ENCODE data around the gene PLK1. TPM values are rescaled to one million over a fixed set of nuclear protein-coding genes. Genes with fewer than 3 reads are reported as not detected.

PLK1 gene
- total RNA-seq, 1 donor, result 16.8 TPM

DNA sequence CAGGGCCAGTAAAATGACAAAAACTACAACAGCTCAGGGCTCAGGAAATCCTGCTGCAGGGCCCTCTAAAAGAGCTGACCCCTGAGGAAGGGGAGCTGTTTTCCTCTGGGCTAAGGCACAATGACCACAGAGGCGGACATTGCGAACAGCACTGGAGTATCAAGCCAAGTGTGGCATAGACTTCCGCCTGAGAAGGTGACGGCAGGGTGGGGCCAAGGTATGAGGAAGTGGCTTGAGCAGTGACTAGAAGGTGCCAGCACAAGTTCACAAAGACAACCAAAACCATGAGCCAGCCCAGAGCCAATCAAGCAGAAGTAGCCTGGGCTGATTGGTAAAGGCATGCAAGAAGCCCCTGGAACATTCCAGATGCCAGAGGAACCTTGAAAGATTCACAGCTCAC lies 20.4 kb downstream of the PLK1 start:
- TF ChIP-seq, protein P1, sequence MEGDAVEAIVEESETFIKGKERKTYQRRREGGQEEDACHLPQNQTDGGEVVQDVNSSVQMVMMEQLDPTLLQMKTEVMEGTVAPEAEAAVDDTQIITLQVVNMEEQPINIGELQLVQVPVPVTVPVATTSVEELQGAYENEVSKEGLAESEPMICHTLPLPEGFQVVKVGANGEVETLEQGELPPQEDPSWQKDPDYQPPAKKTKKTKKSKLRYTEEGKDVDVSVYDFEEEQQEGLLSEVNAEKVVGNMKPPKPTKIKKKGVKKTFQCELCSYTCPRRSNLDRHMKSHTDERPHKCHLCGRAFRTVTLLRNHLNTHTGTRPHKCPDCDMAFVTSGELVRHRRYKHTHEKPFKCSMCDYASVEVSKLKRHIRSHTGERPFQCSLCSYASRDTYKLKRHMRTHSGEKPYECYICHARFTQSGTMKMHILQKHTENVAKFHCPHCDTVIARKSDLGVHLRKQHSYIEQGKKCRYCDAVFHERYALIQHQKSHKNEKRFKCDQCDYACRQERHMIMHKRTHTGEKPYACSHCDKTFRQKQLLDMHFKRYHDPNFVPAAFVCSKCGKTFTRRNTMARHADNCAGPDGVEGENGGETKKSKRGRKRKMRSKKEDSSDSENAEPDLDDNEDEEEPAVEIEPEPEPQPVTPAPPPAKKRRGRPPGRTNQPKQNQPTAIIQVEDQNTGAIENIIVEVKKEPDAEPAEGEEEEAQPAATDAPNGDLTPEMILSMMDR (IDR thresholded peaks at IDR 0.05; ENCODE audit: insufficient read depth, low read length), result no peak
- H3K4me3 ChIP-seq (ENCODE audit: low read depth, low read length), result no peak overlapping the region
- no peak for DNase-seq (ENCODE audit: low read depth)

DNA sequence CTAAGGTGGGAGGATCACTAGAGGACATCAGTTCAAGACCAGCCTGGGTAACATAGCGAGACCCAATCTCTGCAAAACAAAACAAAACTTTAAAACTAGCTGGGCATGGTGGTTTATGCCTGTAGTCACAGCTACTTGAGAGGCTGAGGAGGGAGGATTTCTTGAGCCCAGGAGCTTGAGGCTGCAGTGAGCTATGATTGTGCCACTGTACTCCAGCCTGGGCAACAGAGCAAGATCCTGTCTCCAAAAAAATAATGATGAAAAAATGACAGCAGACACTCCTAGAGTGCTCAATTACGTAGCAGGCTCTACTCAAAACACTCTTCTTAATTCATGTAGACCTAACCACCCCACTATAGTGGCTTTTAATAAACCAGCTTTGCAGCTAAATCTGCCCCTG lies 21.4 kb downstream of the PLK1 start:
- DNase-seq (ENCODE audit: low read depth), result no peak
- H3K4me3 ChIP-seq (ENCODE audit: low read depth, low read length), result no peak overlapping the region
- TF ChIP-seq, protein P1 (IDR thresholded peaks at IDR 0.05; ENCODE audit: insufficient read depth, low read length), result no peak

DNA sequence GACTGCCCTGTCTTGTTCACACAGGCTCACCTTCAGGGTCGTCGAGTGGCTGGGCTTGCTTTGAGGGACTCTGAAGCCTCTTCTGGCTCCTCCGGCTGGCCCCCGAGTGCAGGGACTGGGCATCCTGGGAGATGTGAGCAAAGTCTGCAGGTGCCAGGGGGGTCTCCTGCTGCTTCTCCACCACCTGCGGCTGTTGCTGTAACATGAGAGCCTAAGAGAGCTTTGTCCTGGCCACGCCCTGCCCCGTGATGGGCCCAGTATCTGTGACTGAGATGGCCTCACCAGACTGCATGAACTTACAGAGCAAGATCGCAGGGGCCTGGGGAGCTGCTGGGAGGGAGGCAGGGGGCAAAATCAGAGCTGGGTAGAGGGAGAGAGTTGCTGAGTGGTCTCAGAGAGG lies 21.8 kb downstream of the PLK1 start:
- H3K4me3 ChIP-seq (ENCODE audit: low read depth, low read length), result no peak overlapping the region
- DNase-seq (ENCODE audit: low read depth), result no peak
- TF ChIP-seq, protein P1 (IDR thresholded peaks at IDR 0.05; ENCODE audit: insufficient read depth, low read length), result no peak

DNA sequence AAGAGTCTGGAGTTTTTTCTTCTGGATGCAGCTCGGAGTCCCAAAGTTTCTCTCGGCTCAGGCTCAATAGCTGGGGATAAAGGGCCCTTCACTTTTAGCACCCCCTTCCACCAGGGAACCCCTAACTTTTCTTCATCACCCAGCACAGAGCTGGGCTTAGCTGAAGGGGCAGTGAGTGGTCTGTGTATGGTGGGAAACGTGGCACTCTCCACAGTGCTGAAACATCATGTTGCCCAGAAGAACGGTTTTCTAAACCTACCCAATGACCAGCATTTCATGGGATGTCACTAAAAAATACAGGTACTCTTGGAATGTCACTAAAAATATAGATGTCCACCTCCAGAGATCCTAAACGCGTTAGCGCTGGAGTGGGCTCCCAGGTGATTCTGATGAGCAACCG lies 22.4 kb downstream of the PLK1 start:
- TF ChIP-seq, protein P1 (IDR thresholded peaks at IDR 0.05; ENCODE audit: insufficient read depth, low read length), result no peak
- DNase-seq (ENCODE audit: low read depth), result no peak

DNA sequence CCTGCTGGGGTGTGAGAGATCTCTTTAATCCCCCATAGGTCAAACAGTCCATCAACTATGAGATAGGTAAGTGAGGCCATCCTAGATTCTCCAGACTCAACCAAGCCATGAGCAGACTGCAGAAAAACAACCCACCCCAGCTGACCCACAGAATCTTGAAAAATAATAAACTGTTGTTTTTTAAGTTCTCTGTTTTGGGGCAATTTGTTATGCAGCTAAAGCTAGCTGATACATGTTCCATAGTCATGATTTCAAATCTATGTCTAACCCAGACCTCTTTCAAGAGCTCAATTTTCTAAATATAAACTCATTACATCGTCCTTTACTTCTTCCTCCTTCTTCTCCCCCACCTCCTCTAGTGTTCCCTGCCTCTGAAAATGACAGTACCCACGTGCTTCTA lies 24.3 kb downstream of the PLK1 start:
- TF ChIP-seq, protein P1 (IDR thresholded peaks at IDR 0.05; ENCODE audit: insufficient read depth, low read length), result no peak
- H3K4me3 ChIP-seq (ENCODE audit: low read depth, low read length), result no peak overlapping the region
- no peak for DNase-seq (ENCODE audit: low read depth)

More for the DNA sequence above, 22.4 kb downstream of the PLK1 start:
- H3K4me3 ChIP-seq (ENCODE audit: low read depth, low read length), result no peak overlapping the region

DNA sequence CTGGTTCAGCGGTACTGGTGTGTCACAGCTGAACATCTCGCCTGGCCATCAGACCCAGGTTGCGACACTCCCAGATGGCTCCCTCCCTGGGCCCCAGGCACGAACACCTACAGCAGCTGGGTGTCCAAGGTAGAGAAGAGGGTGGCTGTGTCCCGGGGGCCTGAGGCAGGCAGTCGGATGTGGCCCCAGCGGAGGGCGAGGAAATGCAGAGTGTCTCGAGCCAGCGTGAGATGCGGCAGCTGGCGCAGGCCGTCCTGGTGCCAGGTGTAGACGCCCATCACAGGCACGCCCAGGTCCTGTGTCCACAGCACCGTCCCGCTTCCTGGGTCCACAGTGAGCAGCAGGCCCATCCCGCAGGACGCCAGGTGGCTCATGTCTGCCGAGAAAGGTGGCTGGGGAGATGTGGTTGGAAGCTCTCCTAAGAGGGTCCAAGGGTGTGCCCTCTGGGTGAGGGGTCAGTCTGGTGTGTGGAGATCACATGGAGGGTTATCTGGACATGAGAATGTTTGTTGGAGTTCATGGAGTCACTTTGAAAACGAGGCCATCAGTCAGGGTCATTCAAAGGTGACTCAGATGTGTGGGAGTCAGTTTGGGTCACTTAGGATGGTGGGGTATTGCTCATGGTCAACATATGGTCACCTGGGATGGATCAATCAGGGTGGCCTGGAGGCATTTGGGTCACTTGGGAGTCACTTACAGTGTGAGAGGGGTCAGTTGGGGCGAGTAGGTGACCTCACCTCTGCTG lies 26.3 kb downstream of the PLK1 start:
- DNase-seq (ENCODE audit: low read depth), result no peak
- H3K4me3 ChIP-seq (ENCODE audit: low read depth, low read length), result no peak overlapping the region
- TF ChIP-seq, protein P1 (IDR thresholded peaks at IDR 0.05; ENCODE audit: insufficient read depth, low read length), result no peak

DNA sequence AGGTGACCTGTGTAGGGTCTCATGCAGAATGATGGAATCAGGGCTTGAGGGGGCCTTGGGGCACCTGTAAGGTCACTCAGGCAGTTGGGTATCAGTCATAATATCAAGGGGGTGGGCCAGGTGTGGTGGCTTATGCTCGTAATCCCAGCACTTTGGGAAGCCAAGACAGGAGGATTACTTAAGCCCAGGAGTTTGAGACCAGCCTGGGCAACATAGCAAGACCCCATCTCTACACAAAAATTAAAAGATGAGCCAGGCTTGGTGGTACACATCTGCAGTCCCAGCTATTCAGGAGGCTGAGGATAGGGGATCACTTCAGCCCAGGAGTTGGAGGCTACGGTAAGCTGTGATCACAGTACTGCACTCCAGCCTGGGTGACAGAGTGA lies 26.8 kb downstream of the PLK1 start:
- no peak overlapping the region for H3K4me3 ChIP-seq (ENCODE audit: low read depth, low read length)
- no peak for DNase-seq (ENCODE audit: low read depth)
- TF ChIP-seq, protein P1 (IDR thresholded peaks at IDR 0.05; ENCODE audit: insufficient read depth, low read length), result no peak
